ENCODE results near the gene DOCK1. TPM values are rescaled to one million over a fixed set of nuclear protein-coding genes. Genes with fewer than 3 reads are reported as not detected.

The DOCK1 gene
- polyA plus RNA-seq, 1 donor from 2014 or later = 2.7 TPM

DNA sequence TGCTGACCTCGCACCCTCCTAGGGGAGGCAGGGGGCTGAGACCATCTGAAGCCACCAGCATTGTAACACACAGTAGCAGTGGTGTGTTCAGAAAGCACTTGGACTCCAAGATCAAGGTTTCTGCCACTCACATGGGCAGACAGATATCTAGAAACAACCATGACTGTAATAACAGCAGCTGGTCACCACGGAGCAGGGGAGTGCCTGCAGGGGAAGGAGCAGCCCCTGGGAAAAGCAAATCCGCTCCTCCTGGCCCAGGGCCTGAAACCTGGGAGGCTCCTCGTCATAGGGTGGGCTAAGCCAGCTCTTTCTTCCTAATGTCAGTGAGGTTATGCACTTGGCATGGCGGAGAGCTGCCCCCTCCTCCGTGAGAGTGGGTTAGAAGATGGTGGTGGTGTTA lies 409.6 kb downstream of the DOCK1 start:
- no peaks in the 10 kb centered on the region for H3K9me3 ChIP-seq (ENCODE audit: low read length)
- no peaks in the 10 kb centered on the region for H3F3A ChIP-seq (ENCODE audit: insufficient read depth, low read length, poor library complexity, severe bottlenecking)
- H3K4me2 ChIP-seq (ENCODE audit: low read length) = no peak overlapping the region
- no peaks in the 10 kb centered on the region for H3K79me2 ChIP-seq (replicated peaks; ENCODE audit: insufficient read depth, low read length)
- H2AFZ ChIP-seq (ENCODE audit: low read depth, low read length) = no peak overlapping the region
- H3K27ac ChIP-seq (ENCODE audit: low read length) = no peak overlapping the region
- no peaks in the 10 kb centered on the region for H4K20me1 ChIP-seq (ENCODE audit: insufficient read depth)
- H3K9ac ChIP-seq (ENCODE audit: low read length) = no peak overlapping the region
- TF ChIP-seq EP300 (conservative IDR thresholded peaks at IDR 0.05; ENCODE audit: poor library complexity, severe bottlenecking) (no peak), TAF1 (IDR thresholded peaks at IDR 0.05; ENCODE audit: low read depth) (no peak), RAD21 (conservative IDR thresholded peaks at IDR 0.05) (no peak), EZH2 (IDR thresholded peaks at IDR 0.05; ENCODE audit: borderline replicate concordance, insufficient read depth, low read length, poor library complexity, severe bottlenecking) (no peak), SMC3 (conservative IDR thresholded peaks at IDR 0.05; ENCODE audit: poor library complexity) (no peak), MXI1 (conservative IDR thresholded peaks at IDR 0.05; ENCODE audit: poor library complexity, severe bottlenecking) (no peak), POLR2AphosphoS5 (IDR thresholded peaks at IDR 0.05) (no peak)
- TF ChIP-seq, protein P1, sequence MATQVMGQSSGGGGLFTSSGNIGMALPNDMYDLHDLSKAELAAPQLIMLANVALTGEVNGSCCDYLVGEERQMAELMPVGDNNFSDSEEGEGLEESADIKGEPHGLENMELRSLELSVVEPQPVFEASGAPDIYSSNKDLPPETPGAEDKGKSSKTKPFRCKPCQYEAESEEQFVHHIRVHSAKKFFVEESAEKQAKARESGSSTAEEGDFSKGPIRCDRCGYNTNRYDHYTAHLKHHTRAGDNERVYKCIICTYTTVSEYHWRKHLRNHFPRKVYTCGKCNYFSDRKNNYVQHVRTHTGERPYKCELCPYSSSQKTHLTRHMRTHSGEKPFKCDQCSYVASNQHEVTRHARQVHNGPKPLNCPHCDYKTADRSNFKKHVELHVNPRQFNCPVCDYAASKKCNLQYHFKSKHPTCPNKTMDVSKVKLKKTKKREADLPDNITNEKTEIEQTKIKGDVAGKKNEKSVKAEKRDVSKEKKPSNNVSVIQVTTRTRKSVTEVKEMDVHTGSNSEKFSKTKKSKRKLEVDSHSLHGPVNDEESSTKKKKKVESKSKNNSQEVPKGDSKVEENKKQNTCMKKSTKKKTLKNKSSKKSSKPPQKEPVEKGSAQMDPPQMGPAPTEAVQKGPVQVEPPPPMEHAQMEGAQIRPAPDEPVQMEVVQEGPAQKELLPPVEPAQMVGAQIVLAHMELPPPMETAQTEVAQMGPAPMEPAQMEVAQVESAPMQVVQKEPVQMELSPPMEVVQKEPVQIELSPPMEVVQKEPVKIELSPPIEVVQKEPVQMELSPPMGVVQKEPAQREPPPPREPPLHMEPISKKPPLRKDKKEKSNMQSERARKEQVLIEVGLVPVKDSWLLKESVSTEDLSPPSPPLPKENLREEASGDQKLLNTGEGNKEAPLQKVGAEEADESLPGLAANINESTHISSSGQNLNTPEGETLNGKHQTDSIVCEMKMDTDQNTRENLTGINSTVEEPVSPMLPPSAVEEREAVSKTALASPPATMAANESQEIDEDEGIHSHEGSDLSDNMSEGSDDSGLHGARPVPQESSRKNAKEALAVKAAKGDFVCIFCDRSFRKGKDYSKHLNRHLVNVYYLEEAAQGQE (IDR thresholded peaks at IDR 0.05; ENCODE audit: borderline replicate concordance) = no peak
- TF ChIP-seq, protein P2, sequence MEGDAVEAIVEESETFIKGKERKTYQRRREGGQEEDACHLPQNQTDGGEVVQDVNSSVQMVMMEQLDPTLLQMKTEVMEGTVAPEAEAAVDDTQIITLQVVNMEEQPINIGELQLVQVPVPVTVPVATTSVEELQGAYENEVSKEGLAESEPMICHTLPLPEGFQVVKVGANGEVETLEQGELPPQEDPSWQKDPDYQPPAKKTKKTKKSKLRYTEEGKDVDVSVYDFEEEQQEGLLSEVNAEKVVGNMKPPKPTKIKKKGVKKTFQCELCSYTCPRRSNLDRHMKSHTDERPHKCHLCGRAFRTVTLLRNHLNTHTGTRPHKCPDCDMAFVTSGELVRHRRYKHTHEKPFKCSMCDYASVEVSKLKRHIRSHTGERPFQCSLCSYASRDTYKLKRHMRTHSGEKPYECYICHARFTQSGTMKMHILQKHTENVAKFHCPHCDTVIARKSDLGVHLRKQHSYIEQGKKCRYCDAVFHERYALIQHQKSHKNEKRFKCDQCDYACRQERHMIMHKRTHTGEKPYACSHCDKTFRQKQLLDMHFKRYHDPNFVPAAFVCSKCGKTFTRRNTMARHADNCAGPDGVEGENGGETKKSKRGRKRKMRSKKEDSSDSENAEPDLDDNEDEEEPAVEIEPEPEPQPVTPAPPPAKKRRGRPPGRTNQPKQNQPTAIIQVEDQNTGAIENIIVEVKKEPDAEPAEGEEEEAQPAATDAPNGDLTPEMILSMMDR (IDR thresholded peaks at IDR 0.05; ENCODE audit: poor library complexity, severe bottlenecking) = no peak
- no peak overlapping the region for H3K4me3 ChIP-seq (ENCODE audit: low read length)
- no peaks in the 10 kb centered on the region for H3K27me3 ChIP-seq (ENCODE audit: insufficient read depth, low read depth, low read length)
- no peaks in the 10 kb centered on the region for H3K36me3 ChIP-seq (ENCODE audit: insufficient read depth, low read length)
- H3K9me2 ChIP-seq (ENCODE audit: insufficient read depth, low read length) = no peaks in the 10 kb centered on the region

DNA sequence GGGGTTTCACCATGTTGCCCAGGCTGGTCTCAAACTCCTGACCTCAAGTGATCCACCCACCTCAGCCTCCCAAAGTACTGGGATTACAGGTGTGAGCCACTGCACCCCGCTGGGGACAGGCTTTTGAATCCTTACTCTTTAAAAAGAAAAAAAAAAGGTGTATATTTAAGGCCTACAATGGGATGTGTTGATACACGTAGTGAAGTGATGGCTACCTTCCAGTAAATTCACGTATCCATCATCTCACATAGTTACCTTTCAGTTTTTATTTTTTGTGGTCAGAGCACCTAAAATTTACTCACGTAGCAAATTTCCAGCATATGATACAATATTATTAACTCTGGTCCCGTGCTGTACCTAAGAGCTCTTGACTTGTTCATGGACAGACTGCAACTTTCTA lies 410.7 kb downstream of the DOCK1 start:
- H3F3A ChIP-seq (ENCODE audit: insufficient read depth, low read length, poor library complexity, severe bottlenecking) = no peaks in the 10 kb centered on the region
- no peaks in the 10 kb centered on the region for H3K9me2 ChIP-seq (ENCODE audit: insufficient read depth, low read length)
- H3K4me3 ChIP-seq (ENCODE audit: low read length) = no peak overlapping the region
- H3K27me3 ChIP-seq (ENCODE audit: insufficient read depth, low read depth, low read length) = no peaks in the 10 kb centered on the region
- TF ChIP-seq, protein P2 (IDR thresholded peaks at IDR 0.05; ENCODE audit: poor library complexity, severe bottlenecking) = no peak
- TF ChIP-seq RAD21 (conservative IDR thresholded peaks at IDR 0.05) = no peak
- TF ChIP-seq POLR2AphosphoS5 (IDR thresholded peaks at IDR 0.05) = no peak
- TF ChIP-seq TAF1 (IDR thresholded peaks at IDR 0.05; ENCODE audit: low read depth) = no peak
- TF ChIP-seq, protein P1 (IDR thresholded peaks at IDR 0.05; ENCODE audit: borderline replicate concordance) = no peak
- no peak for TF ChIP-seq EZH2 (IDR thresholded peaks at IDR 0.05; ENCODE audit: borderline replicate concordance, insufficient read depth, low read length, poor library complexity, severe bottlenecking)
- no peak for TF ChIP-seq SMC3 (conservative IDR thresholded peaks at IDR 0.05; ENCODE audit: poor library complexity)
- no peak for TF ChIP-seq MXI1 (conservative IDR thresholded peaks at IDR 0.05; ENCODE audit: poor library complexity, severe bottlenecking)
- no peak for TF ChIP-seq EP300 (conservative IDR thresholded peaks at IDR 0.05; ENCODE audit: poor library complexity, severe bottlenecking)
- H3K9me3 ChIP-seq (ENCODE audit: low read length) = no peaks in the 10 kb centered on the region
- H3K9ac ChIP-seq (ENCODE audit: low read length) = no peak overlapping the region
- no peaks in the 10 kb centered on the region for H3K36me3 ChIP-seq (ENCODE audit: insufficient read depth, low read length)
- no peaks in the 10 kb centered on the region for H3K79me2 ChIP-seq (replicated peaks; ENCODE audit: insufficient read depth, low read length)
- no peak overlapping the region for H3K27ac ChIP-seq (ENCODE audit: low read length)
- H3K4me2 ChIP-seq (ENCODE audit: low read length) = no peak overlapping the region
- H2AFZ ChIP-seq (ENCODE audit: low read depth, low read length) = no peak overlapping the region
- H4K20me1 ChIP-seq (ENCODE audit: insufficient read depth) = no peaks in the 10 kb centered on the region

All from neural cell (in vitro differentiated cells).